Neural cell (in vitro differentiated cells): Measurements from ENCODE around the gene GZF1. TPM values are rescaled to one million over a fixed set of nuclear protein-coding genes. Genes with fewer than 3 reads are reported as not detected.

Source experiments
- H2AFZ ChIP-seq: fragments of 200-600, 300-800 bp; sonication (generic), shearing (Covaris generic); 2 replicates; pipeline ENCODE4 v1.6.0; 2014; ENCODE audit warnings: low read depth, mild to moderate bottlenecking, antibody characterized with exemption, low read length, moderate library complexity
- H3F3A ChIP-seq: fragments of 200-600 bp; shearing (Covaris generic); 2 replicates; pipeline ENCODE4 v1.6.1; 2016; ENCODE audit warnings: mild to moderate bottlenecking, moderate library complexity, mixed read lengths, antibody characterized with exemption, low read length; ENCODE audit not compliant: insufficient read depth, poor library complexity, severe bottlenecking
- H3K27ac ChIP-seq: fragments of 200-600, 300-800 bp; sonication (generic), shearing (Covaris generic); 2 replicates; pipeline ENCODE4 v1.5.1; 2014; ENCODE audit warnings: mild to moderate bottlenecking, low read length, moderate library complexity
- H3K27me3 ChIP-seq: fragments of 300-800, 200-600 bp; sonication (generic), shearing (Covaris generic); 2 replicates; pipeline ENCODE4 v1.6.0; 2014; ENCODE audit warnings: mild to moderate bottlenecking, low read depth, low read length, moderate library complexity; ENCODE audit not compliant: insufficient read depth
- H3K36me3 ChIP-seq: fragments of 300-800, 200-600 bp; sonication (generic), shearing (Covaris generic); 2 replicates; pipeline ENCODE4 v1.5.1; 2014; ENCODE audit warnings: mild to moderate bottlenecking, antibody characterized with exemption, low read length, moderate library complexity; ENCODE audit not compliant: insufficient read depth
- H3K4me2 ChIP-seq: fragments of 300-800, 200-600 bp; sonication (generic), shearing (Covaris generic); 2 replicates; pipeline ENCODE4 v1.6.0; 2014; ENCODE audit warnings: mild to moderate bottlenecking, low read length
- H3K4me3 ChIP-seq: fragments of 300-800, 200-600 bp; sonication (generic), shearing (Covaris generic); 2 replicates; pipeline ENCODE4 v1.5.1; 2014; ENCODE audit warnings: mild to moderate bottlenecking, low read length, moderate library complexity
- H3K79me2 ChIP-seq: fragments of 200-600 bp; shearing (Covaris generic); replicated peaks from 2 replicates; pipeline ENCODE4 v1.6.0; 2014; ENCODE audit warnings: mild to moderate bottlenecking, low read length, moderate library complexity; ENCODE audit not compliant: insufficient read depth
- H3K9ac ChIP-seq: fragments of 300-800, 200-600 bp; sonication (generic), shearing (Covaris generic); 2 replicates; pipeline ENCODE4 v1.6.1; 2016; ENCODE audit warnings: mild to moderate bottlenecking, low read length, mixed read lengths
- H3K9me2 ChIP-seq: fragments of 200-600 bp; shearing (Covaris generic); 2 replicates; pipeline ENCODE4 v1.6.1; 2016; ENCODE audit warnings: mild to moderate bottlenecking, low read length, mixed read lengths; ENCODE audit not compliant: insufficient read depth
- H3K9me3 ChIP-seq: fragments of 200-600, 300-800 bp; sonication (generic), shearing (Covaris generic); 2 replicates; pipeline ENCODE4 v1.6.1; 2016; ENCODE audit warnings: mild to moderate bottlenecking, mixed run types, low read length, moderate library complexity, mixed read lengths
- H4K20me1 ChIP-seq: fragments of 200-600 bp; shearing (Covaris generic); 2 replicates; pipeline ENCODE4 v1.6.1; 2016; ENCODE audit warnings: mild to moderate bottlenecking, mixed run types; ENCODE audit not compliant: insufficient read depth
- CTCF ChIP-seq: fragments of 450-650 bp; IDR thresholded peaks from 2 replicates; pipeline ENCODE4 v1.5.1; 2014; ENCODE audit warnings: antibody characterized with exemption, mild to moderate bottlenecking, moderate library complexity; ENCODE audit not compliant: poor library complexity, severe bottlenecking
- EP300 ChIP-seq: fragments of 450-650 bp; conservative IDR thresholded peaks from 2 replicates; pipeline ENCODE4 v1.6.1; 2014; ENCODE audit warnings: antibody characterized with exemption, mild to moderate bottlenecking, moderate library complexity; ENCODE audit not compliant: poor library complexity, severe bottlenecking
- EZH2 ChIP-seq: fragments of 200-600, 300-800 bp; shearing (Covaris generic), sonication (generic); IDR thresholded peaks from 2 replicates; pipeline ENCODE4 v1.6.1; 2014; ENCODE audit warnings: antibody characterized with exemption, low read length, borderline replicate concordance, mild to moderate bottlenecking; ENCODE audit not compliant: insufficient read depth, poor library complexity, severe bottlenecking
- MXI1 ChIP-seq: fragments of 450-650 bp; conservative IDR thresholded peaks from 2 replicates; pipeline ENCODE4 v1.6.1; 2014; ENCODE audit warnings: antibody characterized with exemption, mild to moderate bottlenecking; ENCODE audit not compliant: poor library complexity, severe bottlenecking
- POLR2AphosphoS5 ChIP-seq: IDR thresholded peaks from 2 replicates; pipeline ENCODE4 v1.6.1; 2012
- RAD21 ChIP-seq: fragments of 450-650 bp; conservative IDR thresholded peaks from 2 replicates; pipeline ENCODE4 v1.6.1; 2014; ENCODE audit warnings: antibody characterized with exemption, mild to moderate bottlenecking, moderate library complexity
- REST ChIP-seq: IDR thresholded peaks from 2 replicates; pipeline ENCODE4 v1.6.1; 2012; ENCODE audit warnings: borderline replicate concordance
- SMC3 ChIP-seq: fragments of 450-650 bp; conservative IDR thresholded peaks from 2 replicates; pipeline ENCODE4 v1.6.1; 2014; ENCODE audit warnings: antibody characterized with exemption, mild to moderate bottlenecking, moderate library complexity; ENCODE audit not compliant: poor library complexity
- TAF1 ChIP-seq: IDR thresholded peaks from 2 replicates; pipeline ENCODE4 v1.6.1; 2012; ENCODE audit warnings: low read depth
- polyA plus RNA-seq: library from polyadenylated mRNA; depleted of rRNA; stranded (reverse); fragments of >200 nt; gene quantifications from 2 replicates; pipeline ENCODE4 v1.2.3, GENCODE V29; 2014

The GZF1 gene
- polyA plus RNA-seq, 1 donor from 2014 or later: 13.8 TPM

- Histone ChIP-seq H3K4me3 (peak overlapping the region; percentile 99), H3K27me3 (no peaks in the 10 kb centered on the region), H4K20me1 (no peaks in the 10 kb centered on the region), H2AFZ (peak overlapping the region; percentile 82), H3K4me2 (peak overlapping the region; percentile 96), H3K9me2 (no peaks in the 10 kb centered on the region), H3K36me3 (peaks cover 4% of the 10 kb centered on the region), H3K27ac (peak overlapping the region; percentile 94), H3K9me3 (no peaks in the 10 kb centered on the region), H3F3A (peaks cover 4% of the 10 kb centered on the region), H3K9ac (peak overlapping the region; percentile 95), H3K79me2 (peaks cover 33% of the 10 kb centered on the region)
- no peak for TF ChIP-seq CTCF
- TF ChIP-seq RAD21: no peak
- TF ChIP-seq SMC3: no peak
- no peak for TF ChIP-seq EP300
- TF ChIP-seq EZH2: no peak
- no peak for TF ChIP-seq REST
- TF ChIP-seq TAF1: no peak
- TF ChIP-seq MXI1: no peak
- TF ChIP-seq POLR2AphosphoS5: no peak
Observed at GRCh38 chr20:23361119-23361475, 885 bp upstream of the GZF1 start.

GRCh38 chr20:23362392-23363256 is 642 bp downstream of the GZF1 start:
- peak overlapping the region; percentile 99 for H3K4me3 ChIP-seq
- no peaks in the 10 kb centered on the region for H3K27me3 ChIP-seq
- peaks cover 4% of the 10 kb centered on the region for H3F3A ChIP-seq
- peak overlapping the region; percentile 74 for H2AFZ ChIP-seq
- H3K36me3 ChIP-seq: peaks cover 4% of the 10 kb centered on the region
- no peaks in the 10 kb centered on the region for H4K20me1 ChIP-seq
- no peaks in the 10 kb centered on the region for H3K9me2 ChIP-seq
- TF ChIP-seq RAD21: no peak
- no peak for TF ChIP-seq EZH2
- no peak for TF ChIP-seq POLR2AphosphoS5
- peak; percentile 60 for TF ChIP-seq REST
- no peak for TF ChIP-seq SMC3
- no peak for TF ChIP-seq EP300
- no peak for TF ChIP-seq TAF1
- no peak for TF ChIP-seq MXI1
- no peak for TF ChIP-seq CTCF
- H3K27ac ChIP-seq: peak overlapping the region; percentile 82
- peaks cover 43% of the 10 kb centered on the region for H3K79me2 ChIP-seq
- H3K9ac ChIP-seq: peak overlapping the region; percentile 95
- peak overlapping the region; percentile 97 for H3K4me2 ChIP-seq
- no peaks in the 10 kb centered on the region for H3K9me3 ChIP-seq
